ENCODE results near the gene BHMT2.

GRCh38 chr5:79050498-79050897, 19.1 kb upstream of the BHMT2 start:
- TF ChIP-seq, protein P1, sequence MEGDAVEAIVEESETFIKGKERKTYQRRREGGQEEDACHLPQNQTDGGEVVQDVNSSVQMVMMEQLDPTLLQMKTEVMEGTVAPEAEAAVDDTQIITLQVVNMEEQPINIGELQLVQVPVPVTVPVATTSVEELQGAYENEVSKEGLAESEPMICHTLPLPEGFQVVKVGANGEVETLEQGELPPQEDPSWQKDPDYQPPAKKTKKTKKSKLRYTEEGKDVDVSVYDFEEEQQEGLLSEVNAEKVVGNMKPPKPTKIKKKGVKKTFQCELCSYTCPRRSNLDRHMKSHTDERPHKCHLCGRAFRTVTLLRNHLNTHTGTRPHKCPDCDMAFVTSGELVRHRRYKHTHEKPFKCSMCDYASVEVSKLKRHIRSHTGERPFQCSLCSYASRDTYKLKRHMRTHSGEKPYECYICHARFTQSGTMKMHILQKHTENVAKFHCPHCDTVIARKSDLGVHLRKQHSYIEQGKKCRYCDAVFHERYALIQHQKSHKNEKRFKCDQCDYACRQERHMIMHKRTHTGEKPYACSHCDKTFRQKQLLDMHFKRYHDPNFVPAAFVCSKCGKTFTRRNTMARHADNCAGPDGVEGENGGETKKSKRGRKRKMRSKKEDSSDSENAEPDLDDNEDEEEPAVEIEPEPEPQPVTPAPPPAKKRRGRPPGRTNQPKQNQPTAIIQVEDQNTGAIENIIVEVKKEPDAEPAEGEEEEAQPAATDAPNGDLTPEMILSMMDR (IDR thresholded peaks at IDR 0.05), result no peak
- no peak for TF ChIP-seq POLR2A (IDR thresholded peaks at IDR 0.05)

Data from esophagus squamous epithelium (tissue), 4 donors.